Urinary bladder (tissue), 4 donors: ENCODE measurements around the gene GSTM5. TPM values are rescaled to one million over a fixed set of nuclear protein-coding genes. Genes with fewer than 3 reads are reported as not detected.
"Not testable (repeated sequence)": the region's sequence is repeated elsewhere in the genome, so short reads cannot be mapped to it uniquely, and the experiment has no call there.

ENCODE experiments used
- DNase-seq: peaks from one replicate; pipeline ENCODE4 v3.0.0-alpha.2; 2015; ENCODE audit errors: extremely low spot score
- H3K27ac ChIP-seq: one replicate; pipeline ENCODE4 v1.5.1; 2013; ENCODE audit warnings: low read depth, mild to moderate bottlenecking, moderate library complexity
- H3K36me3 ChIP-seq: one replicate; pipeline ENCODE4 v1.6.1; 2013; ENCODE audit warnings: mild to moderate bottlenecking, moderate library complexity; ENCODE audit not compliant: insufficient read depth
- H3K4me1 ChIP-seq: one replicate; pipeline ENCODE4 v1.6.1; 2013; ENCODE audit warnings: mild to moderate bottlenecking, moderate library complexity; ENCODE audit not compliant: insufficient read depth
- H3K4me3 ChIP-seq: one replicate; pipeline ENCODE4 v1.5.1; 2013; ENCODE audit warnings: low read depth, low read length
- WGBS: extraction: QIAGEN DNeasy Blood & Tissue Kit; methylation state at CpG from one replicate; pipeline ENCODE4 v1.1.7; 2013; 5-methylcytosine and 5-hydroxymethylcytosine counted together
- polyA plus RNA-seq: library from polyadenylated mRNA; stranded (reverse); fragments of 200-250 nt; gene quantifications from one replicate; pipeline ENCODE4 v1.2.3, GENCODE V29; 2013
- total RNA-seq: library from RNA; depleted of rRNA; stranded (reverse); fragments of >200 nt; gene quantifications from one replicate; pipeline ENCODE4 v1.2.3, GENCODE V29; 2014
- donor health status: healthy with polysubstance abuse.
- donor health status: healthy.

GSTM5 gene
- total RNA-seq (18.2 TPM), polyA plus RNA-seq (25.2 TPM)

DNA sequence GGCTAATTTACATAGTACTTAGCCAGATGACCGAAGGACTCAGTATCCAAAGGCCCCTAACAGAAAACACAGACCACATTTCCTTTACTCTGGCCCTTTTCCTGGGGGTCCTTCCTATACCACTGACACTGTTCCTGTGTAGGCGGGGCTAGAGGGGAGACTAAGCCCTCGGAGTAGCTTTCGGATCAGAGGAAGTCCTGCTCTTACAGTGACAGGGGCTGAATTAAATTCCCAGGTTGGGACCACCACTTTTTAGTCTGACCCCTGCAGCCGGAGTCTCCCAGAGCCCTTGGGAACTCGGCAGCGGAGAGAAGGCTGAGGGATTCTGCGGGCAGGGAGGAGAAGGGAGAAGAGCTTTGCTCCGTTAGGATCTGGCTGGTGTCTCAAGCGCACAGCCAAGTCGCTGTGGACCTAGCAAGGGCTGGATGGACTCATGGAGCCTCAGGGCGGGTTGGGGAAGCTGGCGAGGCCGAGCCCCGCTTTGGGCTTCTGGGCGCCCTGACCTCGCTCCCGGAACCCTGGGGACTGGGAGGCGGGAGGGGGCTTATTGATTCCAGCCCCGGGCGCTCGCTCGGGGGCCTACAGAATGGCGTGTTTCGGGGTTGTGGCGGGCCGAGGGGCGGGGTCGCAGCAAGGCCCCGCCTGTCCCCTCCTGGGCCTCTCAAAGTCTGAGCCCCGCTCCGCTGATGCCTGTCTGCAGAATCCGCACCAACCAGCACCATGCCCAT, at the start of gene GSTM5:
TSS of gene GSTM5 (plus strand) at position 659 of the 728 bp plus-strand sequence. CDS start at position 721, 62 bp downstream.
- H3K4me3 ChIP-seq, result peak within 1 kb of the TSS; percentile 37
- not testable (repeated sequence) for H3K27ac ChIP-seq, H3K4me1 ChIP-seq, DNase-seq, H3K36me3 ChIP-seq
- 15% methylated on average over 33 of the region's 33 CpGs for WGBS

DNA sequence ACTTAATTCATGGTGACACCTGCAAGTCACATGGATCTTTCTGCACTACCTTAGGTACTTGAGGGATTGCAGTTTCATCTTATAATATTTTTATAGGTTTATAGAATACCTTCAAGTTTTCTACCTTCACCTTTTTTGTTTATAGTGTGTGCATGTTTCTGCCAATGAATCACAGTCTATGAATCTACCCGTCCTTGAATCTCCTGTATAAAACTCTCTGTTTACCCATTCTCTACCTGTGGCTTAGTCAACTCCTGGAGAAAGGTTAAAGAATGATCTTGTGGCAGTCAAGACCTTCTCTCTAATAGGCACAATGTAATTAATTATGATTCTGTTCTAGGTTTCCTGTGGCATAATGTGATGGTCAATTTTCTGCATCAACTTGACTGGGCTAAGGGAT, 47.4 kb upstream of the GSTM5 start:
- DNase-seq, result no peak
- 75% methylated on average over 1 of the region's 1 CpG for whole genome bisulfite sequencing
- Histone ChIP-seq H3K4me1 (no peaks in the 10 kb centered on the region), H3K27ac (no peak overlapping the region), H3K4me3 (no peak overlapping the region), H3K36me3 (peaks cover 4% of the 10 kb centered on the region)

DNA sequence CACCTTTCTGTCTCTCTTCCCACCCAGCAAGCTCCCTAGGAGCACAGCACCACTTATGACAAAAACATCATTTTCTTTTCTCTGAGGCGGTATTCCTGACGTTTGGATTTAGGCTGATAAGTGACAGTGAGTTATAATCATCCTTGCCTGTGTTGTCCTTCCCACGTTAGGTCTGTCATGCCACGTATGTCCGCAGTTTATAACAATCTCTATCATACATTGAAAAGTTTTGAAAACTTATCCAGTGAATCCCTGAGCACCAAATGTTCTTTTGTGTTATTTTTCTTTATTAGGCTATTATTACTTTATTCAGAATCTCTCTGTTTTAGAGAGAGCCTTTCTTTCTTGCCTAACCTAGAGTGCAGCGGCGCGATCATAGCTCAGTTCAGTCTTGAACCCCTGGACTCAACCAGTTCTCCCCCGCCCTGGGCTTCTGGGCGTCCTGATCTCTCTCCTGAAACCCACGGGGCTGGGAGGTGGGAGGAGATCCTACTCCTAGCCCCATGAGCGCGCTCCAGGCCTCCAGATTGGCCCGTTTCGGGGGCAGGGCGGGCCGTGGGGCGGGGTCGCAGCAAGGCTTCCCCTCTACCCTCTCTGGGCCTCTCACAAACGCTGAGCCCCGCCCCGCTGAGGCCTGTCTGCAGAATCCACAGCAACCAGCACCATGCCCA, 44.5 kb upstream of the GSTM5 start, which contains the start of gene GSTM2:
TSS of gene GSTM2 (plus strand) at position 606 of the 671 bp plus-strand sequence. CDS start at position 665, 59 bp downstream.
- WGBS, result 8% methylated on average over 22 of the region's 22 CpGs
- DNase-seq, result peak; percentile 86
- Histone ChIP-seq H3K27ac (peak within 1 kb of the TSS; percentile 28), H3K4me3 (peak within 1 kb of the TSS; percentile 78), H3K36me3 (peaks cover 4% of the 10 kb centered on the region), H3K4me1 (no peaks in the 10 kb centered on the region)

DNA sequence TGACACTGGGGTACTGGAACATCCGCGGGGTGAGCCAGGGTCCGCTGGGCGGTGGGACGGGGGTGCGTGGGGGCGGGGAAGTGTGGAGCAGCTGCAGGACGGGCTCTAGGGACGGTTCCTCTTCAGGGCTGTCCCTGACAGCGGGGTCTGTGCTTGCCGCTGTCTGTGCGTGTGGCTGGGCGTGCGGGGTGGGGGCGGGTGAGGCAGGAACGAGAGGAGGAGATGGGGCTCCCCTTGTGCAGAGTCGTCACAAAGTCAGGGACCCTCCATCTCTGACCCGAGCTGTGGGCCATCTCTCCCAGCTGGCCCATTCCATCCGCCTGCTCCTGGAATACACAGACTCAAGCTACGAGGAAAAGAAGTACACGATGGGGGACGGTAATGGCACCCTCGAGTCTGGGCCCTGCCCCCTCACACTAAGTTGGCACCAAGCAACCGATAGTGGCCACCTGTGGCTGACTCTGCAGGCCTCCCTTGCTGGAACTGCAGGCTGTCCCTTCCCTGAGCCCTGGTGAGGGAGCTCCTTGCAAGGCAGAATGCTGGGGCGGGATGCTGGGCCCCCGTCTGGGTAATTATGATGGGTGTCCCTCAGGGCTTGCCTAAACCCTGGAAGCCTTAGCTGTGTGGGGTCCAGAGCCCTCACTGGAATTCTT, 43.8 kb upstream of the GSTM5 start:
- Histone ChIP-seq H3K36me3 (peaks cover 4% of the 10 kb centered on the region), H3K4me1 (no peaks in the 10 kb centered on the region), H3K4me3 (peak overlapping the region; percentile 78), H3K27ac (peak overlapping the region; percentile 28)
- 5% methylated on average over 26 of the region's 26 CpGs for WGBS
- no peak for DNase-seq

DNA sequence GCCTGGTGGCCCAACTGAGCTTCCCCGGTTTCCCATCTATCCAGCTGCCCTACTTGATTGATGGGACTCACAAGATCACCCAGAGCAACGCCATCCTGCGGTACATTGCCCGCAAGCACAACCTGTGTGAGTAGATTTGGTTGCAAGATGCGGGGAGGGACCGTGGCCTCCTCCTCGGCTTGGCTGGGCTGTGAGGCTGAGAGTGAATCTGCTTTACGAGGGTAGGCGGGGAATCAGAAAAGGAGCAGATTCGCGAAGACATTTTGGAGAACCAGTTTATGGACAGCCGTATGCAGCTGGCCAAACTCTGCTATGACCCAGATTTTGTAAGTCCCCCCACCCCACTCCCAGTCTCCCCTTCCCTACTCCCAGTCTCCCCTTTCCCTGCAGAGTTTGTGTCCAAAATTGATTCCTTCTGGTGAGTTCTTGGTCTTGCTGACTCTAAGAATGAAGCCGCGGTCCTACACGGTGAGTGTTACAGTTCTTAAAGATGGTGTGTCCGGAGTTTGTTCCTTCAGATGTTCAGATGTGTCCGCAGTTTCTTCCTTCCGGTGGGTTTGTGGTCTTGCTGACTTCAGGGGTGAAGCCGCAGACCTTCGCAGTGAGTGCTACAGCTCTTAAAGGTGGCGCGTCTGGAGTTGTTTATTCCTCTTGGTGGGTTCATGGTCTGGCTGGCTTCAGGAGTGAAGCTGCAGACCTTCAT, 42.7 kb upstream of the GSTM5 start:
- H3K27ac ChIP-seq, result no peak overlapping the region
- no peaks in the 10 kb centered on the region for H3K4me1 ChIP-seq
- peaks cover 4% of the 10 kb centered on the region for H3K36me3 ChIP-seq
- no peak overlapping the region for H3K4me3 ChIP-seq
- WGBS, result 82% methylated on average over 22 of the region's 22 CpGs
- no peak for DNase-seq

DNA sequence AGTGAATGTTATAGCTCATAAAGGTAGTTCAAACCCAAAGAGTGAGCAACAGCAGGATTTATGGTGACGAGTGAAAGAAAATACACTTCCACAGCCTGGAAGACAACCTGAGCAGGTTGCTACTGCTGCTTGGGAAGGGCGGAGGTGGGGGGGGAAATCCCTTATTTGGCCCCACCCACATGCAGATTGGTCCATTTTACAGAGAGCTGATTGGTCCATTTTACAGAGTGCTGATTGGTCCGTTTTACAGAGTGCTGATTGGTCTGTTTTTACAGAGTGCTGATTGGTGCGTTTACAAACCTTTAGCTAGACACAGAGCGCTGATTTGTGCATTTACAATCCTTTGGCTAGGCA, 42.1 kb upstream of the GSTM5 start:
- DNase-seq, H3K4me1 ChIP-seq, H3K4me3 ChIP-seq, H3K27ac ChIP-seq, H3K36me3 ChIP-seq: not testable (repeated sequence)
- 94% methylated on average over 5 of the region's 5 CpGs for WGBS

DNA sequence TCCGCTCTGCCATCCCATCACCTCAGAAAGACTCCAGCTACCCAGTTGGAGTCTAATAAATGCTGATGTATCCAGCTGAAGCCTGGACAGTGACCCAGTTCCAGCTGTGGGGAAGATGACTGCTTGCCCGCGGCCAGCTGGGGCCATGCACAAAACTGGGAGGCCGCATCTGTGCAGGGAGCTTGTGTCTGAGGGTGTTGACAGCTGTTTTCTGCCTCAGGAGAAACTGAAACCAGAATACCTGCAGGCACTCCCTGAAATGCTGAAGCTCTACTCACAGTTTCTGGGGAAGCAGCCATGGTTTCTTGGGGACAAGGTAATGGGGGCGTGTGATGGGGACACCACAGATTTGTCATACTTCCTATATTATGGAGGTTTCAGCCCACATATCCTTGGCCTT, 41.0 kb upstream of the GSTM5 start:
- WGBS, result 94% methylated on average over 5 of the region's 5 CpGs
- no peak for DNase-seq
- H3K36me3 ChIP-seq, result no peaks in the 10 kb centered on the region

DNA sequence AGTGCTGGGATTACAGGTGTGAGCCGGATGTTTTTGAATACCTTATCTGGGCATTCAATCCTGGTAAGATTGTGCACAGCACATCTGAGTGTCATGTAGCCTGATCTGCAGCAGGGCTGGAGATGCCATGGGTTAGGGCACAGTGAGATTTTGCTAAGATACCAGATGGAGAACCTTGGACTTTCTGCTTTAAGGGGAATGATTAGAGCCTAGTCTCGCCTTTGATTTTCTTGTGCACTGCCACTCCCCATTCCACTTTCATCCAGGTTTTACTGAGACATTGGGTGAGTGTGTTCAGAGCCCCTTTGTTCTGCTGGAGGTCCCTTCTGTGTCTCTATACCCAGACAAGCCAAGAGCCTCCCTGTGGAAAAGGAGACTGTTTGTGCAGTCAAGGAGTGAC, 38.2 kb upstream of the GSTM5 start:
- not testable (repeated sequence) for H3K4me3 ChIP-seq, DNase-seq, H3K36me3 ChIP-seq, H3K27ac ChIP-seq, H3K4me1 ChIP-seq
- WGBS, result 88% methylated on average over 2 of the region's 2 CpGs

More for the DNA sequence above, 41.0 kb upstream of the GSTM5 start:
- Histone ChIP-seq H3K4me1 (no peaks in the 10 kb centered on the region), H3K4me3 (no peak overlapping the region), H3K27ac (no peak overlapping the region)

DNA sequence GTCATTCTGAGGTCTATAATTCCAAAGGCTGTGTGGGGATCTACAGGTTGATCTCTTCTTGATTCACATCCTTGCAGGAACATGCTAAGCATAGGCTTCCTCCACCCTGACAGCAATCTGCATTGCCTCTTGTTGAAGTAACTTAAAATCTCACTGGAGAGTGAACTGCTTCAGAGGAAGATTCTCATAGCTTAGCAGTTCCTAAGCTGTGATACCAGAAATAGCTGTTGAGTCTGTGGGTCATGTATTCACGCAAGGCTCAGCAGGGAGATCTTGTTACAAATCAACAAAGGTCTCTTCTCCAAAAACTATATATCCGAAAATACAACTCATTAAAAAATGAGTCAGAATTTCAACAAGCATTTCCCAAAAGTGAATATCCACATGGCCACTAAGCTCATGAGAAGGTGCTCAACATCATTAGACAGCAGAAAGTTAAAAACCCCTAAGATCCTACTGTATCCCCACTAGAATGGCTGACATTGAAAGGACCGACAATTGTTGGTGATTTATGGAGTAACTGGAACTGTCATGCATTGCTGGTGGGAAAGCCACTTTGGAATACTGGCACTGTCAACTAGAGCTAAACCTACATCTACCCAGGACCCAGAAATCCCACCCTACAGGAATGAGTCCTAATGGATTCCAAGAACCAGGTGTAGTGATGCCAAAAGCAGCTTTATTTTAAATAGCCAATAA, 35.2 kb upstream of the GSTM5 start:
- H3K4me3 ChIP-seq, H3K4me1 ChIP-seq, DNase-seq, H3K27ac ChIP-seq, H3K36me3 ChIP-seq: not testable (repeated sequence)
- 64% methylated on average over 3 of the region's 3 CpGs for WGBS

DNA sequence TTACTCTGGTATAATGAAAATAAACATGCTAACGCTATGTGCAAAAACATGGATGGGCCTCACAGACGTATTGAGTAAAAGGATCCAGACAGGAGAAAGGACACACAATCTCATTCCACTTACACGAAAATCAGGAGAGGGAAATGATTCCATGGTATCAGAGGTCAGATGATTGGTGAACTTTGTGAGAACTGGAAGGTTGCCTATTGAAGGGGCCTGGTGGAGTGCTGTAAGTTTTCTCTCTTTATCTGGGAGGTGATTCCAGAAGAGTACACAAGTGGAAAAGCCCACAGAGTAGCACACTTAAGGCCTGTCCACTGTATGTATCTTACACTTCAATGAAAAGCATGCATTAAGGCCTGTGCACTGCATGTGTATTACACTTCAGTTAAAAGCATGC, 34.6 kb upstream of the GSTM5 start:
- Histone ChIP-seq H3K27ac (no peak overlapping the region), H3K4me1 (no peaks in the 10 kb centered on the region), H3K36me3 (no peaks in the 10 kb centered on the region), H3K4me3 (no peak overlapping the region)
- no peak for DNase-seq
- WGBS, result 76% methylated on average over 3 of the region's 3 CpGs

DNA sequence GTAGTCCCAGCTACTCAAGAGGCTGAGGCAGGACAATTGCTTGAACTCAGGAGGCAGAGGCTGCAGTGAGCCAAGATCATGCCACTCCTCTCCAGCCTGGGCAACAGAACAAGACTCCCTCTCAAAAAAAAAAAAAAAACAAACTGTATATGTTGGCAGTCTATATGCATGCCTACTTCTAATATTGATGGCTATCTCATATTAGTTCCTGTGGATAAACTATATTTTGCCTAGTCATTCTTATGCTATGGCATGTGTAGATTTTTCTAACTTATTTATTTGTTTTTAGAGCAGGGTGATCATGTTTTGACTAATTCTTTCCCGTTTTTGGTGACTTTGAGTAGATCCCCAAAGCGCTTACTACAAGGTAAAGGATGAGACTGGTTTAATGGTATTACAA, 33.4 kb upstream of the GSTM5 start:
- H3K27ac ChIP-seq, DNase-seq, H3K4me1 ChIP-seq, H3K36me3 ChIP-seq, H3K4me3 ChIP-seq: not testable (repeated sequence)
- 89% methylated on average over 2 of the region's 2 CpGs for WGBS

DNA sequence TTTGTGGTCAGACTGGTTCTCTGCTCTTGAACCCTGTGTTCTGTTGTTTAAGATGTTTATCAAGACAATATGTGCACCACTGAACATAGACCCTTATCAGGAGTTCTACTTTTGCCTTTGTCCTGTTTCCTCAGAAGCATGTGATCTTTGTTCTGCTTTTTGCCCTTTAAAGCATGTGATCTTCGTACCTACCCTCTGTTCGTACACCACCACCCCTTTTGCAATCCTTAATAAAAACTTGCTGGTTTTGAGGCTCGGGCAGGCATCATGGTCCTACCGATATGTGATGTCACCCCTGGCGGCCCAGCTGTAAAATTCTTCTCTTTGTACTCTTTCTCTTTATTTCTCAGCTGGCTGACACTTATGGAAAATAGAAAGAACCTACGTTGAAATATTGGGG, 27.3 kb upstream of the GSTM5 start:
- not testable (repeated sequence) for H3K36me3 ChIP-seq, DNase-seq, H3K27ac ChIP-seq, H3K4me3 ChIP-seq, H3K4me1 ChIP-seq
- no CpG with 5 or more reads among the region's 6 CpGs for WGBS

DNA sequence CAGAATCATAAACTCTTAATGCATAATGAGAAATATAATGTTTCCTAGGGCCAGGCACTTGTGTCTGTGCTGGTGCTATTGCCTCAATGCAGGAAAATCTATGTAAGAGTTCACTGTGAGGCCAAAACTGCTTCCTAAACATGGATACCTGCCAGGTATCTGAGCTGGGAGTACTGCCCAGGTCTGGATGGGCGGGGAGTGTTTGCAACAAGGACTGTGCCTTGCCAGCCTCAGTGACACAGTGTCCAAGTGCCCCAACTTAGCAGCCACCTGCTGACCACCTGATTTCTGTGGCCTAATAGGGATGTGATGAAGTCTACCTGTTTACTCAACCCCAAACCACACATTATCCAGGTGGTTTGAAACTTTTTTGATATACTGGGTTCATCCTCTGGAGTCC, 26.7 kb upstream of the GSTM5 start:
- not testable (repeated sequence) for DNase-seq, H3K4me1 ChIP-seq, H3K27ac ChIP-seq, H3K36me3 ChIP-seq, H3K4me3 ChIP-seq
- no CpG with 5 or more reads among the region's 1 CpG for WGBS
